HL-60 (cell line): ENCODE data around the gene LRFN5.

Experiments
- DNase-seq, 2 experiments: peaks; one replicate each; pipeline ENCODE4 v3.0.0-alpha.2; 2010 to 2020; ENCODE audit warnings: low read depth in 1 of 2, low spot score in 1 of 2
- H3K27ac ChIP-seq: fragments of 250-450 bp; sonication (Bioruptor Pico); replicated peaks from 2 replicates; pipeline ENCODE4 v1.5.1; 2020; ENCODE audit warnings: mild to moderate bottlenecking, moderate library complexity
- H3K27me3 ChIP-seq: fragments of 250-450 bp; sonication (Bioruptor Pico); 2 replicates; pipeline ENCODE4 v1.5.1; 2021; ENCODE audit warnings: mild to moderate bottlenecking, moderate library complexity; ENCODE audit not compliant: insufficient read depth, poor library complexity, severe bottlenecking
- H3K4me3 ChIP-seq: replicated peaks from 2 replicates; pipeline ENCODE4 v1.5.1; 2011; ENCODE audit warnings: mild to moderate bottlenecking, control low read depth, low read length; ENCODE audit not compliant: insufficient read depth
- GABPA ChIP-seq: IDR thresholded peaks from 2 replicates; pipeline ENCODE4 v1.6.1; 2012; ENCODE audit warnings: low read depth
- POLR2AphosphoS5 ChIP-seq: IDR thresholded peaks from 2 replicates; pipeline ENCODE4 v1.6.1; 2012; ENCODE audit warnings: low read depth
- SPI1 ChIP-seq: IDR thresholded peaks from 2 replicates; pipeline ENCODE4 v1.6.1; 2012; ENCODE audit warnings: low read depth, mild to moderate bottlenecking, borderline replicate concordance
- TF ChIP-seq, protein P1 (sequence below): IDR thresholded peaks from one replicate; pipeline ENCODE4 v1.5.1; 2011; ENCODE audit warnings: low read length, control low read depth, inconsistent platforms; ENCODE audit not compliant: insufficient read depth
- TF ChIP-seq, protein P2 (sequence below): IDR thresholded peaks from 2 replicates; pipeline ENCODE4 v1.6.1; 2012; ENCODE audit warnings: low read depth; ENCODE audit not compliant: insufficient replicate concordance

The LRFN5 gene

DNA sequence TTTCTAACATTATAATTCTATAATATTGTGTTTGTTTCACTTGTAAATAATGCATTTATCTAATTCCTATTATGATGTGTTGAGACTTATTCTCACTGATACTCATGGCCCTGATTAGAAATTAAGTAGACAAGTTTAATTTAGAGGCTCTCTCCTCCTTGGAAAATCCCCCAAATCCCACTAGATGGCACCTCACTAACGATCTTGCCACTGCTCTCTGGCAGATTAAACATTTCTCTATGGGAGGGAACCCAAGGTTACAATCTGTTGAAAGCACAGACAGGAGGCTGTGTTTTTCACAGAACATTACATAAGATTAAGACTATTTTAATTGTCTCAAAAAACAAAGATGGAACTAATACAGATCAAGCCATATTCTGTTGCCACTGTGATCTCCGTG lies 318.7 kb downstream of the LRFN5 start:
- no peak overlapping the region for H3K4me3 ChIP-seq
- DNase-seq, result no peak

DNA sequence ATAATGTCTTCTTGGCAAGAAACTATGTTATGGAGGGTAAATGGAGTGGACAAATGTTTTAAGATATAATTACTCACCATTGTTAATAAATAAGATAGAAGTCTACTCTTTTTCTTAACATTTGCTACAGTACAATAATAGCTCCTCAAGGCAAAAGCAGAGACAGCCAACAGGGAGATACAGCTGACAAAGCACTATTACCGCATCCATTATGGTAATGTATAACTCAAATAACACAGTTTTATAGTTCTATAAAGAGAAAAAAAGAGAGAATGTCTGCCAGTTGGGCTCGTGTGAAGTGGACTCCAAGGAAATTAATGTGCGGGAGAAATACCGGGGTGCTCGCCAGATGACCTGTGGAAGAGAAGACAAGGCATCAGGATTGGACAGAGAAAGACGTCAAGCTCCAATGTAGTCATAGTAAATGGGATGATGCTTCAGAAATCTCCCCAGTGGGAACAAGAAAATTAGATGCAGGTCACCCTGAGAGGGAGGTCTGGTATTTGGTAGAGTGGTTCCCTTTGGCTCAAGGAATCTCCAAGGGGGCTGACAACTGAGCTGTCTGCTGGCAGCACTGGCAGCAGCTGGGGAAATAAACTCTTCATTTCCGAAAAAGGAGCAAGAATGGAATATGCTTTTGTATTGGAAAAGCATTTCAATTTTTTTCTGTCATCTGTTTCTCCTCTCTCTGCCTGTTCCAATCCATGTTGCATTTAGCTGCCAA lies 343.9 kb downstream of the LRFN5 start:
- TF ChIP-seq, protein P1, sequence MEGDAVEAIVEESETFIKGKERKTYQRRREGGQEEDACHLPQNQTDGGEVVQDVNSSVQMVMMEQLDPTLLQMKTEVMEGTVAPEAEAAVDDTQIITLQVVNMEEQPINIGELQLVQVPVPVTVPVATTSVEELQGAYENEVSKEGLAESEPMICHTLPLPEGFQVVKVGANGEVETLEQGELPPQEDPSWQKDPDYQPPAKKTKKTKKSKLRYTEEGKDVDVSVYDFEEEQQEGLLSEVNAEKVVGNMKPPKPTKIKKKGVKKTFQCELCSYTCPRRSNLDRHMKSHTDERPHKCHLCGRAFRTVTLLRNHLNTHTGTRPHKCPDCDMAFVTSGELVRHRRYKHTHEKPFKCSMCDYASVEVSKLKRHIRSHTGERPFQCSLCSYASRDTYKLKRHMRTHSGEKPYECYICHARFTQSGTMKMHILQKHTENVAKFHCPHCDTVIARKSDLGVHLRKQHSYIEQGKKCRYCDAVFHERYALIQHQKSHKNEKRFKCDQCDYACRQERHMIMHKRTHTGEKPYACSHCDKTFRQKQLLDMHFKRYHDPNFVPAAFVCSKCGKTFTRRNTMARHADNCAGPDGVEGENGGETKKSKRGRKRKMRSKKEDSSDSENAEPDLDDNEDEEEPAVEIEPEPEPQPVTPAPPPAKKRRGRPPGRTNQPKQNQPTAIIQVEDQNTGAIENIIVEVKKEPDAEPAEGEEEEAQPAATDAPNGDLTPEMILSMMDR, result no peak
- TF ChIP-seq, protein P2, sequence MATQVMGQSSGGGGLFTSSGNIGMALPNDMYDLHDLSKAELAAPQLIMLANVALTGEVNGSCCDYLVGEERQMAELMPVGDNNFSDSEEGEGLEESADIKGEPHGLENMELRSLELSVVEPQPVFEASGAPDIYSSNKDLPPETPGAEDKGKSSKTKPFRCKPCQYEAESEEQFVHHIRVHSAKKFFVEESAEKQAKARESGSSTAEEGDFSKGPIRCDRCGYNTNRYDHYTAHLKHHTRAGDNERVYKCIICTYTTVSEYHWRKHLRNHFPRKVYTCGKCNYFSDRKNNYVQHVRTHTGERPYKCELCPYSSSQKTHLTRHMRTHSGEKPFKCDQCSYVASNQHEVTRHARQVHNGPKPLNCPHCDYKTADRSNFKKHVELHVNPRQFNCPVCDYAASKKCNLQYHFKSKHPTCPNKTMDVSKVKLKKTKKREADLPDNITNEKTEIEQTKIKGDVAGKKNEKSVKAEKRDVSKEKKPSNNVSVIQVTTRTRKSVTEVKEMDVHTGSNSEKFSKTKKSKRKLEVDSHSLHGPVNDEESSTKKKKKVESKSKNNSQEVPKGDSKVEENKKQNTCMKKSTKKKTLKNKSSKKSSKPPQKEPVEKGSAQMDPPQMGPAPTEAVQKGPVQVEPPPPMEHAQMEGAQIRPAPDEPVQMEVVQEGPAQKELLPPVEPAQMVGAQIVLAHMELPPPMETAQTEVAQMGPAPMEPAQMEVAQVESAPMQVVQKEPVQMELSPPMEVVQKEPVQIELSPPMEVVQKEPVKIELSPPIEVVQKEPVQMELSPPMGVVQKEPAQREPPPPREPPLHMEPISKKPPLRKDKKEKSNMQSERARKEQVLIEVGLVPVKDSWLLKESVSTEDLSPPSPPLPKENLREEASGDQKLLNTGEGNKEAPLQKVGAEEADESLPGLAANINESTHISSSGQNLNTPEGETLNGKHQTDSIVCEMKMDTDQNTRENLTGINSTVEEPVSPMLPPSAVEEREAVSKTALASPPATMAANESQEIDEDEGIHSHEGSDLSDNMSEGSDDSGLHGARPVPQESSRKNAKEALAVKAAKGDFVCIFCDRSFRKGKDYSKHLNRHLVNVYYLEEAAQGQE, result no peak
- TF ChIP-seq GABPA, result no peak
- no peak for TF ChIP-seq POLR2AphosphoS5
- TF ChIP-seq SPI1, result no peak
- H3K27me3 ChIP-seq, result no peaks in the 10 kb centered on the region
- no peak overlapping the region for H3K27ac ChIP-seq
- H3K4me3 ChIP-seq, result no peak overlapping the region
- no peak for DNase-seq

More for the DNA sequence above, 318.7 kb downstream of the LRFN5 start:
- Histone ChIP-seq H3K27ac (no peak overlapping the region), H3K27me3 (no peaks in the 10 kb centered on the region)
- no peak for TF ChIP-seq POLR2AphosphoS5
- TF ChIP-seq SPI1, result no peak
- TF ChIP-seq, protein P2, result no peak
- no peak for TF ChIP-seq GABPA
- TF ChIP-seq, protein P1, result no peak
